NCI-H1048 (cell line): Measurements from ENCODE around the gene DUS3L.

Experiments
- DNase-seq: peaks from one replicate; lab custom pipeline; 2025; lab: John Stamatoyannopoulos, UW

Gene DUS3L

GRCh38 chr19:5822181-5822844, 31.4 kb upstream of the DUS3L start:
- DNase-seq, result no peak

- DNase-seq, result no peak
Measured at GRCh38 chr19:5821521-5822180, 30.7 kb upstream of the DUS3L start.

DNA sequence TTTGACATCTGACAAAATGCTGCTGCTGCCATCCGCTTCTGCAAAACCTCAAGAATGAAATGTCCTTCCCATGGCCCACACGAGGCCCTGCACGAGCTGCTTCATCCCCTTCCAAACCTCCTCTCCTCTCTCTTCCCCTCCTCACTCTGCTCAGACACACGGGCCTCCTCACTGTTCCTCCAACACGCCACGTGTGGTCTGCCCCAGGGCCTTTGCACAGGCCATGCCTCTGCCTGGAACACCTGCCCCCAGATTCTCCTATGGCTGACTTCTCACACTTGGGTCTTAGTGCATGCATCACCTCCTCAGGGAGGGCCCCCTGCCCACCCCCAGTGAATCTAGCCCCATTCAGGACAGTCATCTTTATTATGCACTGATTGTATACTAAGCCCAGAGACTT, 29.8 kb upstream of the DUS3L start:
- DNase-seq, result no peak

- no peak for DNase-seq
Measured at GRCh38 chr19:5818594-5818993, 27.6 kb upstream of the DUS3L start.

DNA sequence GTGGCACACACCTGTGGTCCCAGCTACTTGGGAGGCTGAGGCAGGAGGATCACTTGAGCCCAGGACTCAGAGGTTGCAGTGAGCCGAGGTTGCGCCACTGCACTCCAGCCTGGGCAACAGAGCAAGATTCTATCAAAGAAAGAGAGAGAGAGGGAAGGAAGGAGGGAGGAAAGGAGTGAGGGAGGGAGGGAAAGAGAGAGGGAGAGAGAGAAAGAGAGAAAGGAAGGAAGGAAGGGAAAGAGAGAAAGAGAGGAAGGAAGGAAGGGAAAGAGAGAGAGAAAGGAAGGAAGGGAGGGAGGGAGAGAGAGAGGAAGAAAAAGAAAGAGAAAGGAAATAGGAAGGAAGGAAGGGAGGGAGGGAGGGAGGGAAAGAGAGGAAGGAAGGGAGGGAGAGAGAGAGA, 26.3 kb upstream of the DUS3L start:
- no peak for DNase-seq

- DNase-seq, result no peak
Measured at GRCh38 chr19:5814852-5815246, 23.9 kb upstream of the DUS3L start.

DNA sequence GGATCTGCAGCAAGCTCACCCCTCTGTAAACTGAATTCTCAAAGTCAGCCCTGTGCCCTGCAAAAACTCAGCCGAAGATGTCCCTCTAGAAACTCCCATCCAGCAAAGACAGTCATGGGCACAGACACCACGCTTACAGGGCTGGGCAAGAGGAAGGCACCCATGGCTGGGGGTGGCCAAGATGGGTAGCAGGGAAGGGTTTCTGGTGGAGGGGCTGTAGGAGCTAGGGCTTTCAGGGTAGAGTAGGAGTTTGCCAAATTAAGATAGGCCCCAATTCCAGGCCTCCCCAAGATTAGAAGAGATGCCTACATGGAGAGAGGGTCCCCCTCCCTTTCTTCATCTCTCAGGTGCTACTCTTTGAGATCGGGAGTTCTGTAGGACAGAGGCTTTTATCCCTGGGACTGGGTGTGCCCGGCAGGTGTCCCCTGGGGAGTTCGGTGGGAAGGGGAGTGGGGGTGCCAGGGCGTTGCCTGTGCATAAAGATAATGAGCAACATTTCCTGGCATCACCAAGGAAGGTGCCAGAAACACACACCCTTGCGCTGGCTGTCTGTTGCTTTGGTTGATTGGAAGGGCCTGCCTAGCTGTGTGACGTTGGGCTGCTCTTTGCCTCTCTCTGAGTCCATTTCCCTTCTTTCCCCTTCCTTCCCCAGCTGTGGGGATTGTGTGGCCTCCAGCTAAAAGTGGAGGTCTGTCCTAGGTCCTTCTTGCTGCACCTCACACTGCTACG, 23.3 kb upstream of the DUS3L start:
- DNase-seq, result no peak

DNA sequence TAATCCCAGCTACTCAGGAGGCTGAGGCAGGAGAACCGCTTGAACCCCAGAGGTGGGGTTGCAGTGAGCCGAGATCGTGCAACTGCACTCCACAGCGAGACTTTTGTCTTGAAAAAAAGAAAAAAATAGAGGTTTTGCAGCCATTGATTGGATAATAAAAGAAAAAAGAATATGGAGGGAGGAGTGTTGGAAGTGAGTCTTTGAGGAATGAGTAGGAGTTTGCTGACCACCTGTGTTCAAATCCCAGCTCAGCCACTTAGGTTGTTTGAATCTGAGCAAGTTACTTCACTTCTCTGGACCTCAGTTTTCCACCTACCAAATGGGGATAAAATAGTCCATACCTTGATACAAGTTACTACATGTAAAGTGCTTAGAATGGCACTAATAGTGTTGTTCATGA, 20.2 kb upstream of the DUS3L start:
- no peak for DNase-seq

DNA sequence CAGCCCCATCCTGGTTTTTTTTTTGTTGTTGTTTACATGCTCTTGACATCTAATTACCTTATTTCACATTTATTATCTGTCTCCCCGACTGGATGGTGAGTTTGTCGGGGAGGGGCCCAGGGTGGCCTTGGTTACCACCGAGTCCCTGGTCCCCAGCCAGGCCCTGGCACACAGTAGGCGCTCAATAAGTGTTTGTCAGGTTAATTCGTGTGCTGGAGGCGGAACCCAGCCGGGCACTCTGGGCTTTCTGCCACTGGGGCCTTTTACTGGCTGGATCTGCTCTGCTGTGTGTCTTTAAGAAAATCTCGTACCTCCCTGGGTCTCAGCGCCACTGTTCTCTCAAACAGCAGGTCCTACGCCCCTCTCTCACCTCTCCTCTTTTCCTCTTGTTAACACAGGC, 18.5 kb upstream of the DUS3L start:
- no peak for DNase-seq

- DNase-seq, result no peak
Measured at GRCh38 chr19:5809053-5809452, 18.1 kb upstream of the DUS3L start.

GRCh38 chr19:5808120-5808816, 17.3 kb upstream of the DUS3L start:
- no peak for DNase-seq

- DNase-seq, result no peak
Measured at GRCh38 chr19:5806905-5807304, 15.9 kb upstream of the DUS3L start.

DNA sequence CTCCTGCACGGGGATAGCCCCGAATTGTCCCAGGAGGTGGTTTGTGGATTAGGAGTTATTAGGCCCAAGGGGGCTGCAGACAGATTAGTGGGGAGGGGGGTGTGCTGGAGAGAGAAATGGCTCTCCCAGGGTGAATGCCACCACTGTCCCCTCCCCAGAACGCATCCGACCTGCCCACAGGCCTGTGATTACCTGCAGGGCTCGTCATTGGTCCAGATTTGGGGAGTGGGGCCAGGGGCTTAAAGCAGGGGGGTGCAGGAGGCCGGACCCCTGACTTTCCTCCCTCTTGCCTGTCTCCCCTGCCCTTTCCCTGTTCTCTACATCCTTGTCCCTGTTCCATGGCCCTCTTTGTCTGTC, 15.1 kb upstream of the DUS3L start:
- no peak for DNase-seq

DNA sequence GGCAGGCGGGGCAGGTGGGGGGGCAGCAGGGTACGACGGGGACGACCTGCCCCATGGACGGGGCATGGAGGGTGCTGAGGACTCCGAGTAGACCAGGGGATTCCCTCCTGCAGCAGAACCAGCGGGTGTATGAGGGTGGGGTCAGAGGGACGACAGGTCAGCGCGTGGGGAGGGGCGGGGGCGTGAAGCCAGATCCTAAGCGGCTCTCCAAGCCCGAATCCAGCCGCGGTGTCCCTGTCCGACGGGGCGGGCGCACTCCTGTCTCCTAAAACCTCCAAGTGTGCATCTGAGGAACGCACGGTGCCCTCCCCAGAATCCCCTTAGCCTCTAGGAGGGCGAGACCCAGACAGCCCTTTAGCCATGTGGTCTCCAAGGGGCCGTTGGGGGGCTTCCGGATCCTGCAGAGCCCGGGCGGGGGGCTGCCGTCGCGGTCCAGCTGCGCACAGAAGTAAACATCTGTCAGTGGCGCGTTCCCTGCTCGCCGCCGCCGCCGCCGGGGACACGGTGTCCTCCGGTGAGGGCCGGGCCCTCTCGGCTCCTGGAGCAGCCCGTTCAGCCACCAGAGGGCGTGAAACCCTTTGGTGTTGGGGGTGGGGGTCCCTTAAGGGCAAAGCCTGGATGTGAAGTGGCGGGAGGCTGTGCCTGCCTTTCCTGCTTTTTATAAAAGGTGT, 14.6 kb upstream of the DUS3L start:
- peak; percentile 51 for DNase-seq

- no peak for DNase-seq
Measured at GRCh38 chr19:5804516-5805461, 13.8 kb upstream of the DUS3L start, which contains the start of gene NRTN. Gene NRTN, plus strand, starts transcription at chr19:5805067. Its CDS starts 19,099 bp downstream, at chr19:5824166.

DNA sequence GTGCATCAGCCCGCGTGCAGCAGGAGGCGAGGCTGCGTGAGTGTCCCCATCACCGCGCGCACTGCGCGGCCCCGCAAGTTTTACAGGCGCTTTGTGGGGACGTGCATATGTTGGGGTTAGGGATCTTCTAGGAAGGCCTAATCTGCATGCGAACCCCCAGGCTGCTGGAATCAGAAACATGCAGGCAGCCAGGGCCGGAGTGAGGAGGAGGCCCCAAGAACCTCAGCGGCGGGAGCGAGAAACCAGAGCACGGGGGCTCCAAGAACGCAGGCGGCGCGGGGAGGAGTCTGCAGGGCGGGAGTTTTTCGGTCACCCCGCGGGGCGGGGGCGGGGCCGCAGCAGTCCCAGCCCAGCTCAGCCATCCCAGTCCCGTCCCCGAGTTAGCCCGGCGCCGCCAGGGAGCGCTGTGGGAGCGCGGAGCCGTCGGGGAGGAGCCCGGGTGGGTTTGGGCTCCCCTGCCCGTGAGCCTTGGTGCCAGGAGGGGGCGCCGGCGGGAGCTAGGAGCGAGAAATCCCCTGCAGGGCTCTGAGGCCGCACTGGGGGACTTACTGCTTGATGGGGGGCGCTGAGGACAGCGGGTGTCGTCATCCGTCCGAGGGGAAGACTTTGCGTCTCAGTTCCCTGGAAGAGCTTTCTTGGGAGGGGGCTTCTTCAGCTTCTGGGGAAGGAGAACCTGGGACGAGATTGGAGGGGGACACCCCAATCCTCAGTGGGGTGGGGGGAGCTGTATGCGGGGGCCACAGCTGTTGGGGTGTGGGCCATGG, 13.0 kb upstream of the DUS3L start:
- DNase-seq, result peak; percentile 91

- no peak for DNase-seq
Measured at GRCh38 chr19:5803441-5803751, 12.4 kb upstream of the DUS3L start.

- no peak for DNase-seq
Measured at GRCh38 chr19:5801796-5802619, 11.0 kb upstream of the DUS3L start.
